IPS DF 6.9 (cell line): Measurements from ENCODE around the gene OBSCN.

ENCODE experiments used
- DNase-seq: peaks from one replicate; pipeline ENCODE4 v3.0.0-alpha.2; 2013; ENCODE audit warnings: low read depth, low spot score
- H3K27ac ChIP-seq: one replicate; pipeline ENCODE4 v1.5.1; 2013; ENCODE audit warnings: low read length, control low read depth
- H3K27me3 ChIP-seq: 2 replicates; pipeline ENCODE4 v1.6.1; 2013; ENCODE audit warnings: mild to moderate bottlenecking, low read length; ENCODE audit not compliant: control insufficient read depth, insufficient read depth
- H3K36me3 ChIP-seq: 2 replicates; pipeline ENCODE4 v1.6.1; 2013; ENCODE audit warnings: low read length; ENCODE audit not compliant: control insufficient read depth, insufficient read depth
- H3K4me1 ChIP-seq: 2 replicates; pipeline ENCODE4 v1.6.1; 2013; ENCODE audit warnings: low read length; ENCODE audit not compliant: control insufficient read depth, insufficient read depth
- H3K4me3 ChIP-seq: 2 replicates; pipeline ENCODE4 v1.5.1; 2013; ENCODE audit warnings: mild to moderate bottlenecking, low read length
- H3K9me3 ChIP-seq: 2 replicates; pipeline ENCODE4 v1.6.1; 2013; ENCODE audit warnings: low read length, inconsistent platforms; ENCODE audit not compliant: control insufficient read depth, insufficient read depth
- WGBS: extraction: QIAGEN DNeasy Blood & Tissue Kit; methylation state at CpG from one replicate; pipeline ENCODE4 v1.1.7; 2013; ENCODE audit warnings: mixed read lengths, missing lambda C conversion rate; ENCODE audit not compliant: insufficient read length, insufficient coverage; 5-methylcytosine and 5-hydroxymethylcytosine counted together

The OBSCN gene

DNA sequence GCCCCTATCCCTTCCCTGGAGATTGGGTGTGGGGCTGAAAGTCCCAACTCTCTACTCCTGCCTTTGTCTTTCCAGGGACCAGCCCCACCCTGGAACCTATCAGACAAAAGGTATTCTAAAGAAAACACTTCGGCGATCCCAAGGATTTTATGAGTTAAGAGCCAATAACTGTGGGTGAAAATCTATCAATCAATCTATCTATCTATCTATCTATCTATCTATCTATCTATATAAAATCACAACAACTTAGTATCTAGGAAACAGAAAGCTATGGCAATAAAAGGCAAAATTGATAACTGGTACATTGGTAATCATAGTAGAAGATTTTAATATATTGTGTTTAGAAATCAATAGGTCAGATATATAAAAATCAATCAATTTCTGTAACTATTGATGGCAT, 175.9 kb downstream of the OBSCN start:
- no CpG with 5 or more reads among the region's 2 CpGs for WGBS
- no peak for DNase-seq
- Histone ChIP-seq H3K4me1 (no peaks in the 10 kb centered on the region), H3K27ac (no peak overlapping the region), H3K4me3 (no peak overlapping the region), H3K27me3 (peaks cover 12% of the 10 kb centered on the region; the same call in 1 of the 2 replicates), H3K36me3 (no peaks in the 10 kb centered on the region), H3K9me3 (no peaks in the 10 kb centered on the region)

DNA sequence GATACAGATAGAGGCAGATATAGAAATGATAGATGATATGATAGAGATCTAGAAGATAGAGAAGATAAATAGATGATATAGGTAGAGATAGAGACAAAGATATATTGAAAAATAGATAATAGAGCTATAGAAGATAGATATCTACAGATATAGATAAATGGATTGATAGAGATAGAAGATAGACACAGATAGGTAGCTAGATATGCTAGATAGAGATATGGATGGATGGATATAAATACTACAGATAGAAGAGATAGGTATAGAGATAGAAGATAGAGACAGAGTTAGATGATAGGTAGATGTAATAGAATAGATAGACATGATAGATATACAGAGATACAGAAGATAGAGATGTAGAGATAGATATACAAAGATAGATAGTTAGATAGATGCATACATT, 177.4 kb downstream of the OBSCN start:
- no peaks in the 10 kb centered on the region for H3K4me1 ChIP-seq
- no peak for DNase-seq
- H3K27ac ChIP-seq = no peak overlapping the region
- no peak overlapping the region for H3K4me3 ChIP-seq
- H3K36me3 ChIP-seq = no peaks in the 10 kb centered on the region
- peaks cover 2% of the 10 kb centered on the region; the same call in 1 of the 2 replicates for H3K27me3 ChIP-seq
- no peaks in the 10 kb centered on the region for H3K9me3 ChIP-seq

DNA sequence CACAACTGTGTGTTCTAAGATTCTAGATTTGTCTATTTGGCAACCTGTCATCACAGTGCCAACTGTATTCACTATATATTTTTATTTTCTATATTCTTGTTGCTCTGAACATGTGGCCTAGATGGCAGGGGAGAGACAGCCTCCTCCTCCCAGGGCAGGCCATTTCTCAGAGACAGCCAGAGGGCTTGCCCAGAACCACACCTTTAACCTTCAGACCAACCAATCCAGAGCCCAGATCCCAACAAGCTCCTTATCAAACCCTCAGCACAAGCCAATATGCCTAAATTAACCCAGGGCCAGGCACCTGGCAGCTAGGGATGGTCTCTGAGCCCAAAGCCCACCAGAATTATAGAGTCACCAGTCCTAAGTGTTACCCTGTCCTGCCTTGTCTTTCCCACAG, 179.5 kb downstream of the OBSCN start:
- Histone ChIP-seq H3K4me1 (no peaks in the 10 kb centered on the region), H3K4me3 (no peak overlapping the region), H3K36me3 (peaks cover 4% of the 10 kb centered on the region; the same call in 1 of the 2 replicates), H3K27me3 (0 out of 2 replicates have a peak, but pooled peaks cover 1% of the 10 kb centered on the region), H3K27ac (no peak overlapping the region), H3K9me3 (no peaks in the 10 kb centered on the region)
- no peak for DNase-seq

DNA sequence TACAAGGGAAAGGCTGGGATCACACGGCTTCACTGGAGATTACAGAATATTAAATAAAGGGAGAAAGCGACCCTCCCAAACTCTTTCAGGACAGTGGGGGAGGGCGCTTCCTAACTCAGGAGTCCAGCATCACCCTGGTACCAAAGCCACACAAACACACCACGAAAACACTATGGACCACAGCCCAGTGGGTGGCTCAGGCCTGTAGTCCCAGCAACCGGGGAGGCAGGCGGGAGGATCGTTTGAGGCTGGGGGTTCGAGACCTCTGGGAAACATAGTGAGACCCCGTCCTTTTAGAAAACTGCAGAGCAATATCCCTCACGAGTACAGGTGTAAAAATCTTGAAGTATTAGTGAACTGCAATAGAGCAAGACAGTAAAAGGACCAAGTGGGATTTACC, 182.8 kb downstream of the OBSCN start:
- Histone ChIP-seq H3K9me3 (no peaks in the 10 kb centered on the region), H3K27ac (no peak overlapping the region), H3K36me3 (peaks cover 8% of the 10 kb centered on the region; the same call in 1 of the 2 replicates), H3K4me1 (no peaks in the 10 kb centered on the region), H3K4me3 (no peak overlapping the region), H3K27me3 (no peaks in the 10 kb centered on the region)
- no CpG with 5 or more reads among the region's 10 CpGs for WGBS
- no peak for DNase-seq

DNA sequence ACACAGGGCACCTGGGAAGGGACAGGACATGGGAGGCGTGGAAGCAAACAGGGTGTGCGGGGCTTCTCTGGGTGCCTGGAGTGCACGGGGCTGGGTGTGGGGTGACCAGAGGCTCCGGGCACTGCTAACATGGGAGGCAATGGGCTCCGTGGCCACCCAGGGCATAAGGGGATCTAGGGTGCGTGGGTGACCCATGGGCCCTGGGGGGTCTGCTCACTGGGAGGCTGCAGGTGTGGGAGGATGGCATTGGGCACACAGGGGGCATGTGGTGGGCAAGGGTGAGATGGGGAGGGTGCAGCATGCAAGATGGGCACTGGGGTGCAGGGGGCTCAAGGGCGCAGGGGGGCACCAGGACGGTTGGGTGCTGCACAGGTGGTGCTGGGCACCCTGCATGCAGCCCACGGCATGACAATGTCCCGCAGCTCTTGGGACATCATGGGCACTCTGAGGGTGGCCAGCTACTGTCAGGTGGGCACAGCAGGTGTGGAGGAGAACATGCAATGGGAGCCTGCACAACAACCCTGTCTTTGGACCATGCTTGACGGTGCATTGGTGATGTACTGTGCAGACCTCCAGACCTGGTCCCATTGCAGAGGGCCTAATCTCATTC, 183.7 kb downstream of the OBSCN start:
- Histone ChIP-seq H3K9me3 (no peaks in the 10 kb centered on the region), H3K27ac (no peak overlapping the region), H3K4me3 (no peak overlapping the region), H3K27me3 (no peaks in the 10 kb centered on the region), H3K4me1 (no peaks in the 10 kb centered on the region), H3K36me3 (peaks cover 14% of the 10 kb centered on the region)
- WGBS = no CpG with 5 or more reads among the region's 11 CpGs
- DNase-seq = no peak

DNA sequence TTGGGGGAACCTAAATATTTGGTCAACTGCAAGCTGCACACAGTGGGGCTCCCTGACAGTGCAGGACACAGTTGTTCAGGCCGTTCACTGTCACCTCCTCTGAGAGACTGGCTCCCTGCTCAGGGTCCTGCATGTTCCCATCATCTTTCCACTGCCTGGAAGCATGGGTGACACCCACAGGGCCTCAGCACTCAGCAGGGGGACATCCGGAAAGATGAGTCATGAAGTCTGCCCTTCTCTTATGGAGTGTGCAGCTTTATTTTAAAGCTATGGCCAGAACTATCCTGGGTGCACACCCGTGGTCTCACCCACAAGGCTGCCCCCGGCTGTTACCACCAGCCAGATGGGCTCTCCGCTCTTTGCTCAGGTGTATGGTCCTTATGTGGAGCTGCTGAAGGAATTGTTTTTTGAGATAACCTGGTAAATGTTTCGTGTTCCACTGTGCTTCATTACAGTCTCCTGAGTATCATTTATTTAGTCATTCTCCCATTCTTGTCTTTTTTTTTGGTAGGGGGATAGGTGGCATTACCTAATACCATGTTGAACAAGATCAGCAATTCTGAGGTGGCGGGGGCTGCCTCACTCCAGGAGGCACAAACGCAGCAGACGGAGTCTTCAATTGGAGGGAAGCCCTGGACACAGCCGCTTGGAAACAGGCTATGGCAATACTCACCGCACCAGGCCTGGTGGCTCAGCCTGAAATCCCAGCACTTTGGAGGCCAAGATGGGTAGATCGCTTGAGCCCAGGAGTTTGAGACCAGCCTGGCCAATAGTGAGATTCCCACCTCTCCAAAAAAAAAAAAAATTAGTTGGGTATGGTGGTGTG, 184.5 kb downstream of the OBSCN start:
- Histone ChIP-seq H3K4me1 (no peaks in the 10 kb centered on the region; the same call in 1 of the 2 replicates), H3K27ac (no peak overlapping the region), H3K36me3 (peaks cover 22% of the 10 kb centered on the region), H3K27me3 (no peaks in the 10 kb centered on the region), H3K4me3 (no peak overlapping the region), H3K9me3 (no peaks in the 10 kb centered on the region)
- whole genome bisulfite sequencing = no CpG with 5 or more reads among the region's 12 CpGs
- no peak for DNase-seq

DNA sequence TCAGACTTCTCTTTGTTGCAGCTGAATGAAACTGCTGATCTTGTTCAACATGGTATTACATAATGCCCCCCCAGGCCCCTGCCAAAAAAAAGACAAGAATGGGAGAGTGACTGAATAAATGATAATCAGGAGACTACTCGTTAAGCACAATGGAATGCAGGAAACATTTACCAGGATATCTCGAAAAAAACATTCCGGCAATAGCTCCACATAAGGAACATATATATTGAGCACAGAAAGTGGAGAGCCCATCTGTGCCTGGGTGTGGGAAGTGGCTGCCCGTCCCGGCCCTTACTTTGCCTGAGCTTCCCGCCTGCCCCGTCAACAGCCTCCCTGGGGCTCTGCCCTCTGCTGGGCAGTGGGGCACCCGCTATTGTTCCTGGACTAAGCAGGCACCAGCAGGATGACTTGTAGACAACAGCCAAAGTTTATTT, 185.4 kb downstream of the OBSCN start:
- H3K27me3 ChIP-seq = no peaks in the 10 kb centered on the region
- WGBS = no CpG with 5 or more reads among the region's 8 CpGs
- DNase-seq = no peak
- H3K9me3 ChIP-seq = no peaks in the 10 kb centered on the region
- no peak overlapping the region for H3K27ac ChIP-seq
- peaks cover 22% of the 10 kb centered on the region for H3K36me3 ChIP-seq
- no peaks in the 10 kb centered on the region; the same call in 1 of the 2 replicates for H3K4me1 ChIP-seq
- H3K4me3 ChIP-seq = no peak overlapping the region

DNA sequence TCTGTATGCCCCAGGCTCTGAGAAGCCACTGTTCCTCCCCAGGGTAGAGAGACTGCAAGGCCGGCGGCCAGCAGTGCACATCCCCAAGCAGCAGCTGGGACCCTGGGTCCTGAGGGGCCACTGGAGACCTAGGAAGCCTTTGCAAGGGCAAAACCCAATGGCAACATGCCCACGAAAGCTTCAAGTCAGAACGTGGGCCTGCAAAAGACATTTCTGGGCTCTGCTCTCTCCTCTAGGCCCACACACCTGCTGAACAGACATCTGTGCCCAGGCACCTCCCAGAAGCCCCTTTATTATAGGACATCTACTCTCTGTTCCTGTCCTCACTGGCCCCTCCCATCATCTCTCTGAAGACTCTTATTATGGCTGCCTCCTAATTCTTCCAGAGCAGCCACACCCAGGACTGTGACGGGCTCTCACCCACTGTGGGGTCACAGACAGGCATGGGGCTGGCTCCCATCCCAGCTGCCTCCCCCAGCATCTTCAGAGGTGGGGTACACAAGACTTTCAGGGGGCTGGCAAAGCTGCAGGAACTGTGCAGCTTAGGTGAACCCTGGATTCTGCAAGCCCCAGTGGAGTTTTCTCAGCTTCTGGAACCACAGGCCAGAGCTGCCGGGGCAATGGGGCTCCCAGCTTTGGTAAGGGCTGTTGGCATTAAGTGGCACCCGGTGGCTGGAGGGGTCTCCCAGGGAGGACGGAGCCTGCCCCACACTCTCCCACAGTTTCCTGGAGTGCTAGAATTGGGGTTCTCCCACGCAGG, 186.1 kb downstream of the OBSCN start:
- no peaks in the 10 kb centered on the region; the same call in 1 of the 2 replicates for H3K4me1 ChIP-seq
- no peak overlapping the region for H3K4me3 ChIP-seq
- no peaks in the 10 kb centered on the region for H3K27me3 ChIP-seq
- no peak for DNase-seq
- H3K36me3 ChIP-seq = peaks cover 23% of the 10 kb centered on the region
- WGBS = no CpG with 5 or more reads among the region's 9 CpGs
- H3K27ac ChIP-seq = no peak overlapping the region
- no peaks in the 10 kb centered on the region for H3K9me3 ChIP-seq

DNA sequence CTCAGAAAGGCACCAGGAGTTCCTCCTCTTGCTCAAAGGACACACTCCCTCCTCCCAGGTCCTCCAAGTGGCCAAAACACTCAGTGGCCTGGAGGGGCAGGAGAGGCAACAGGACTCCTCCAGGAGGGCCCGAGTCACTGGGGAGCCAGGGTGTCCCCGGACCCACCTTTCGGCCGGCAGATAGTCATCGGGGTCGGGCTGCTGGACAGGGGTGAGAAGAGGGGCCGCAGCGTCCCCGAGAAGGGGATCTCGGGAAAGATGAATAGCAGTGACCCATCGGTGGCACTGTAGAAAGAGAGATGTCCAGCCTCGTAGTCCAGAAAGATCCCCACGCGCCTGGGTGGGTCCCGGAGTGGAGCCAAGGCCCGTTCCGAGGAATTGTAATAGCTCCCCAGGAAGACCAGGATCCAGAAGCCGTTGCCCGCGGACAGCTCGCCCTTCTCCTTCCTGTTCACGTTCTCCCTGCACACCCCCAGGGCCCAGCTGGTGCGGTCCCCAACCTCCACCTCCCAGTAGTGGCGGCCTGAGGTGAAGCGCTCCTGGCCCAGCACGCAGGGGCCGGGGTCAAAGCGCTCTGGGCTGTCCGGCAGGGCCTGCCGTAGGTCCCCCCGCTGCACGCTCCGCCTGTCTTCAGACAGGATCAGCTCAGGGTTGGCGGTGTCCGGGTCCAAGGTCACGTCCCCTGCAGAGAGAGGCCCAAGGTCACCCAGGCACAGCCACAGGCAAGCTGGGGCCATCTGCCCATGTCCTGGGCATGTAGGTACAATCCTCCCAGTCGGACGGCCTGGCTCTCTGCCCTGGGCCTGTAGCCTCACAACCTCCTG, 186.9 kb downstream of the OBSCN start:
- Histone ChIP-seq H3K4me1 (no peaks in the 10 kb centered on the region; the same call in 1 of the 2 replicates), H3K27me3 (no peaks in the 10 kb centered on the region), H3K4me3 (no peak overlapping the region), H3K36me3 (peaks cover 25% of the 10 kb centered on the region), H3K9me3 (no peaks in the 10 kb centered on the region), H3K27ac (no peak overlapping the region)
- WGBS = no CpG with 5 or more reads among the region's 38 CpGs
- no peak for DNase-seq
